H9 (cell line): ENCODE measurements around the gene PPTC7. TPM values are rescaled to one million over a fixed set of nuclear protein-coding genes. Genes with fewer than 3 reads are reported as not detected.
"Not testable (repeated sequence)": the region's sequence is repeated elsewhere in the genome, so short reads cannot be mapped to it uniquely, and the experiment has no call there.

Experiments used
- DNase-seq: peaks from one replicate; pipeline ENCODE4 v3.0.0-alpha.2; 2017
- H2AFZ ChIP-seq: one replicate; pipeline ENCODE4 v1.6.1; 2013; ENCODE audit warnings: mild to moderate bottlenecking, low read length, control low read depth, moderate library complexity
- H2AK5ac ChIP-seq: 2 replicates; pipeline ENCODE4 v1.6.1; 2013; ENCODE audit warnings: low read length, control low read depth, mixed read lengths; ENCODE audit not compliant: insufficient read length
- H2BK120ac ChIP-seq: one replicate; pipeline ENCODE4 v1.6.1; 2013; ENCODE audit warnings: low read depth, mild to moderate bottlenecking, low read length, control low read depth, inconsistent platforms; ENCODE audit not compliant: poor library complexity, severe bottlenecking
- H2BK12ac ChIP-seq: 2 replicates; pipeline ENCODE4 v1.6.1; 2013; ENCODE audit warnings: low read length, control low read depth, mixed read lengths, low read depth; ENCODE audit not compliant: insufficient read length
- H2BK15ac ChIP-seq: 2 replicates; pipeline ENCODE4 v1.6.1; 2013; ENCODE audit warnings: low read depth, low read length, control low read depth
- H2BK20ac ChIP-seq: one replicate; pipeline ENCODE4 v1.6.1; 2013; ENCODE audit warnings: low read depth, mild to moderate bottlenecking, low read length, control low read depth, inconsistent platforms; ENCODE audit not compliant: poor library complexity, severe bottlenecking
- H2BK5ac ChIP-seq: 2 replicates; pipeline ENCODE4 v1.6.1; 2013; ENCODE audit warnings: low read length, control low read depth, mixed read lengths; ENCODE audit not compliant: insufficient read length
- H3K14ac ChIP-seq: 2 replicates; pipeline ENCODE4 v1.6.1; 2013; ENCODE audit warnings: low read length, control low read depth; ENCODE audit not compliant: insufficient read depth
- H3K18ac ChIP-seq: 2 replicates; pipeline ENCODE4 v1.6.1; 2013; ENCODE audit warnings: low read depth, mild to moderate bottlenecking, mixed read lengths, low read length, control low read depth; ENCODE audit not compliant: insufficient read length
- H3K23ac ChIP-seq: 2 replicates; pipeline ENCODE4 v1.6.1; 2013; ENCODE audit warnings: low read length, control low read depth, mixed read lengths, low read depth; ENCODE audit not compliant: insufficient read length
- H3K23me2 ChIP-seq: 2 replicates; pipeline ENCODE4 v1.6.1; 2013; ENCODE audit warnings: low read depth, mild to moderate bottlenecking, mixed read lengths, low read length, control low read depth; ENCODE audit not compliant: insufficient read length, poor library complexity, severe bottlenecking
- H3K27ac ChIP-seq: 2 replicates; pipeline ENCODE4 v1.5.1; 2013; ENCODE audit warnings: low read length, control low read depth, mixed read lengths, low read depth; ENCODE audit not compliant: insufficient read length
- H3K27me3 ChIP-seq: 2 replicates; pipeline ENCODE4 v1.6.1; 2013; ENCODE audit warnings: low read length, control low read depth, inconsistent platforms; ENCODE audit not compliant: insufficient read depth
- H3K4ac ChIP-seq: 2 replicates; pipeline ENCODE4 v1.6.1; 2013; ENCODE audit warnings: low read depth, mild to moderate bottlenecking, control low read depth, inconsistent platforms, low read length, moderate library complexity
- H3K4me1 ChIP-seq: 2 replicates; pipeline ENCODE4 v1.6.1; 2013; ENCODE audit warnings: low read length, control low read depth, inconsistent platforms; ENCODE audit not compliant: insufficient read depth
- H3K4me2 ChIP-seq: 2 replicates; pipeline ENCODE4 v1.6.1; 2013; ENCODE audit warnings: low read length, control low read depth, mixed read lengths; ENCODE audit not compliant: insufficient read length, insufficient read depth
- H3K56ac ChIP-seq: 2 replicates; pipeline ENCODE4 v1.6.1; 2013; ENCODE audit warnings: low read depth, mild to moderate bottlenecking, mixed read lengths, low read length, control low read depth; ENCODE audit not compliant: insufficient read length
- H3K79me1 ChIP-seq: 2 replicates; pipeline ENCODE4 v1.6.1; 2013; ENCODE audit warnings: low read depth, mild to moderate bottlenecking, moderate library complexity, low read length, control low read depth, inconsistent platforms; ENCODE audit not compliant: insufficient read depth, poor library complexity, severe bottlenecking
- H3K79me2 ChIP-seq: 2 replicates; pipeline ENCODE4 v1.6.1; 2013; ENCODE audit warnings: low read length, control low read depth, inconsistent platforms; ENCODE audit not compliant: insufficient read depth
- H3K9ac ChIP-seq: 2 replicates; pipeline ENCODE4 v1.6.1; 2013; ENCODE audit warnings: low read length, control low read depth, mixed read lengths; ENCODE audit not compliant: insufficient read length; ENCODE audit errors: extremely low read depth
- H3K9me3 ChIP-seq: one replicate; pipeline ENCODE4 v1.6.1; 2013; ENCODE audit warnings: low read depth, low read length, inconsistent platforms; ENCODE audit not compliant: control insufficient read depth
- H3T11ph ChIP-seq: one replicate; pipeline ENCODE4 v1.6.1; 2013; ENCODE audit warnings: mild to moderate bottlenecking, low read length, control low read depth, inconsistent platforms
- H4K20me1 ChIP-seq: one replicate; pipeline ENCODE4 v1.6.1; 2013; ENCODE audit not compliant: control insufficient read depth, insufficient read length, insufficient read depth
- H4K5ac ChIP-seq: 2 replicates; pipeline ENCODE4 v1.6.1; 2013; ENCODE audit warnings: low read depth, mild to moderate bottlenecking, mixed read lengths, low read length, control low read depth; ENCODE audit not compliant: insufficient read length
- H4K8ac ChIP-seq: replicated peaks from 2 replicates; pipeline ENCODE4 v1.6.1; 2013; ENCODE audit warnings: low read length, control low read depth, mixed read lengths, low read depth; ENCODE audit not compliant: insufficient read length
- H4K91ac ChIP-seq: 2 replicates; pipeline ENCODE4 v1.6.1; 2013; ENCODE audit warnings: low read depth, mild to moderate bottlenecking, moderate library complexity, mixed read lengths, low read length, control low read depth; ENCODE audit not compliant: insufficient read length
- H3K27ac Mint-ChIP-seq, 3 experiments: 2 replicates in 2 of 3; 3 replicates in 1 of 3; pipeline ENCODE4 v1.8.0; 2020 to 2021; ENCODE audit warnings: mixed read lengths in 3 of 3, mild to moderate bottlenecking in 1 of 3, moderate library complexity in 1 of 3
- H3K27me3 Mint-ChIP-seq: 2 replicates; pipeline ENCODE4 v1.8.0; 2021; ENCODE audit warnings: low read depth, mild to moderate bottlenecking, moderate library complexity, mixed read lengths
- H3K36me3 Mint-ChIP-seq, 3 experiments: 2 replicates in 2 of 3; 3 replicates in 1 of 3; pipeline ENCODE4 v1.8.0; 2020 to 2021; ENCODE audit warnings: low read depth in 3 of 3, mixed read lengths in 3 of 3; ENCODE audit not compliant: insufficient read depth in 1 of 3
- H3K4me1 Mint-ChIP-seq, 2 experiments: 2 replicates each; pipeline ENCODE4 v1.8.0; 2020; ENCODE audit warnings: mixed read lengths in 2 of 2
- H3K4me3 Mint-ChIP-seq, 2 experiments: 2 replicates in 1 of 2; 3 replicates in 1 of 2; pipeline ENCODE4 v1.8.0; 2020 to 2021; ENCODE audit warnings: mild to moderate bottlenecking in 2 of 2, mixed read lengths in 2 of 2, moderate library complexity in 1 of 2
- H3K9me3 Mint-ChIP-seq, 2 experiments: 2 replicates in 1 of 2; 3 replicates in 1 of 2; pipeline ENCODE4 v1.8.0; 2020; ENCODE audit warnings: mild to moderate bottlenecking in 2 of 2, mixed read lengths in 2 of 2, moderate library complexity in 1 of 2
- WGBS: extraction: QIAGEN DNeasy Blood & Tissue Kit; methylation state at CpG from one replicate; pipeline ENCODE4 v1.1.7; 2013; ENCODE audit warnings: missing lambda C conversion rate, low lambda C conversion rate, mixed read lengths; ENCODE audit not compliant: insufficient read length; ENCODE audit errors: extremely low coverage; 5-methylcytosine and 5-hydroxymethylcytosine counted together
- total RNA-seq: library from RNA; stranded (reverse); gene quantifications from 2 replicates; pipeline ENCODE4 v1.2.1, GENCODE V29; 2021

The PPTC7 gene
- total RNA-seq, 1 experiment from 2014 or later, result 15.8 TPM

- H3K23ac ChIP-seq, H3K4me1 ChIP-seq, H4K20me1 ChIP-seq, H2BK120ac ChIP-seq, H4K5ac ChIP-seq, H4K8ac ChIP-seq, H3T11ph ChIP-seq, H3K27me3 ChIP-seq, H3K4ac ChIP-seq, H2BK12ac ChIP-seq, H3K18ac ChIP-seq, H3K9ac ChIP-seq, H2BK5ac ChIP-seq, H3K27me3 Mint-ChIP-seq, H2AK5ac ChIP-seq, H2AFZ ChIP-seq, H3K27ac ChIP-seq, DNase-seq, H3K27ac Mint-ChIP-seq, H2BK15ac ChIP-seq, H3K79me1 ChIP-seq, H3K79me2 ChIP-seq, H2BK20ac ChIP-seq, H3K14ac ChIP-seq, H3K23me2 ChIP-seq, H3K4me3 Mint-ChIP-seq, H3K4me2 ChIP-seq, H3K56ac ChIP-seq, H3K9me3 ChIP-seq, H4K91ac ChIP-seq: not testable (repeated sequence)
- peaks cover 31 to 37% of the 10 kb centered on the region in 2 experiments for H3K9me3 Mint-ChIP-seq
- peaks cover 4 to 11% of the 10 kb centered on the region in 2 experiments for H3K4me1 Mint-ChIP-seq
- H3K36me3 Mint-ChIP-seq, result peaks cover 20 to 28% (median 25%) of the 10 kb centered on the region in 3 experiments
- no CpG with 5 or more reads among the region's 2 CpGs for WGBS
These were observed 13.3 kb downstream of the PPTC7 start for GRCh38 chr12:110569838-110570237.
